GM23338 (cell line): ENCODE measurements around the gene RNF4. TPM values are rescaled to one million over a fixed set of nuclear protein-coding genes. Genes with fewer than 3 reads are reported as not detected.

ENCODE experiments used
- ATAC-seq: fragments of 200-7000 bp; cut with Tn5 transposase; 3 replicates; pipeline ENCODE4 v1.9.1; 2020
- DNase-seq: peaks from one replicate; pipeline ENCODE4 v3.0.0-alpha.2; 2015; ENCODE audit warnings: low spot score
- H2AFZ ChIP-seq: fragments of 200-600 bp; sonication (generic); 2 replicates; pipeline ENCODE4 v1.8.0; 2016; ENCODE audit warnings: antibody characterized with exemption, mild to moderate bottlenecking, moderate library complexity
- H3F3A ChIP-seq: fragments of 200-600 bp; sonication (generic); replicated peaks from 2 replicates; pipeline ENCODE4 v1.8.0; 2017; ENCODE audit warnings: antibody characterized with exemption, mixed run types, low read depth
- H3K27ac ChIP-seq: fragments of 200-600 bp; sonication (generic); 2 replicates; pipeline ENCODE4 v1.6.1; 2016; ENCODE audit warnings: low read depth
- H3K27me3 ChIP-seq: fragments of 200-600 bp; sonication (generic); 2 replicates; pipeline ENCODE4 v1.8.0; 2016; ENCODE audit warnings: mild to moderate bottlenecking, mixed run types, moderate library complexity; ENCODE audit not compliant: insufficient read depth
- H3K36me3 ChIP-seq: fragments of 200-600 bp; sonication (generic); 2 replicates; pipeline ENCODE4 v1.8.0; 2016; ENCODE audit warnings: mild to moderate bottlenecking; ENCODE audit not compliant: insufficient read depth
- H3K4me1 ChIP-seq: fragments of 200-600 bp; sonication (generic); 2 replicates; pipeline ENCODE4 v1.8.0; 2016; ENCODE audit warnings: mild to moderate bottlenecking, moderate library complexity; ENCODE audit not compliant: insufficient read depth
- H3K4me2 ChIP-seq: fragments of 200-600 bp; sonication (generic); 2 replicates; pipeline ENCODE4 v1.7.1; 2017; ENCODE audit warnings: mixed run types
- H3K4me3 ChIP-seq: fragments of 200-600 bp; sonication (generic); 2 replicates; pipeline ENCODE4 v1.6.1; 2016; ENCODE audit warnings: mixed run types
- H3K79me2 ChIP-seq: fragments of 200-600 bp; sonication (generic); replicated peaks from 2 replicates; pipeline ENCODE4 v1.8.0; 2017; ENCODE audit warnings: mild to moderate bottlenecking; ENCODE audit not compliant: insufficient read depth
- H3K9me2 ChIP-seq: fragments of 200-600 bp; sonication (generic); 2 replicates; pipeline ENCODE4 v1.8.0; 2017; ENCODE audit not compliant: insufficient read depth
- H4K20me1 ChIP-seq: fragments of 200-600 bp; sonication (generic); replicated peaks from 2 replicates; pipeline ENCODE4 v1.8.0; 2017; ENCODE audit warnings: mild to moderate bottlenecking; ENCODE audit not compliant: insufficient read depth
- H3K27ac Mint-ChIP-seq: 2 replicates; pipeline ENCODE4 v1.8.0; 2020; ENCODE audit warnings: inconsistent platforms, mild to moderate bottlenecking, moderate library complexity, mixed read lengths
- H3K27me3 Mint-ChIP-seq: 3 replicates; pipeline ENCODE4 v1.8.0; 2022; ENCODE audit warnings: low read depth, mild to moderate bottlenecking, moderate library complexity, mixed read lengths, inconsistent platforms; ENCODE audit not compliant: insufficient read depth, poor library complexity
- H3K36me3 Mint-ChIP-seq: 3 replicates; pipeline ENCODE4 v1.8.0; 2021; ENCODE audit warnings: low read depth, mild to moderate bottlenecking, inconsistent platforms, moderate library complexity, mixed read lengths
- H3K4me1 Mint-ChIP-seq: 3 replicates; pipeline ENCODE4 v1.8.0; 2020; ENCODE audit warnings: mild to moderate bottlenecking, inconsistent platforms, mixed read lengths
- H3K4me3 Mint-ChIP-seq: 3 replicates; pipeline ENCODE4 v1.8.0; 2021; ENCODE audit warnings: moderate library complexity, mild to moderate bottlenecking, inconsistent platforms, mixed read lengths
- H3K9me3 Mint-ChIP-seq: 3 replicates; pipeline ENCODE4 v1.8.0; 2020; ENCODE audit warnings: moderate library complexity, mild to moderate bottlenecking, inconsistent platforms, mixed read lengths
- EZH2 ChIP-seq: fragments of 200-600 bp; sonication (generic); IDR thresholded peaks from one replicate; pipeline ENCODE4 v1.8.0; 2017; ENCODE audit warnings: antibody characterized with exemption, mild to moderate bottlenecking, low read depth; ENCODE audit not compliant: unreplicated experiment
- JUNB ChIP-seq: IDR thresholded peaks from one replicate; pipeline ENCODE4 v1.6.1; 2016; ENCODE audit warnings: antibody characterized with exemption; ENCODE audit not compliant: unreplicated experiment
- NANOG ChIP-seq: IDR thresholded peaks from 2 replicates; pipeline ENCODE4 v1.6.1; 2016; ENCODE audit warnings: antibody characterized with exemption, borderline replicate concordance
- REST ChIP-seq: IDR thresholded peaks from one replicate; pipeline ENCODE4 v1.6.1; 2018; ENCODE audit warnings: antibody characterized with exemption; ENCODE audit not compliant: unreplicated experiment
- ZNF114 ChIP-seq: fragments of 250-450 bp; sonication (Bioruptor Pico); IDR thresholded peaks from 2 replicates; pipeline ENCODE4 v1.5.0; 2020; ENCODE audit warnings: mild to moderate bottlenecking, moderate library complexity
- ZNF462 ChIP-seq: fragments of 250-450 bp; sonication (Bioruptor Pico); IDR thresholded peaks from 2 replicates; pipeline ENCODE4 v1.5.0; 2020; ENCODE audit warnings: mild to moderate bottlenecking, moderate library complexity
- polyA plus RNA-seq: library from polyadenylated mRNA; unstranded; fragments of >200 nt; fragmentation: Nextera tagmentation; extraction: Ambion mirVana; gene quantifications from 2 replicates; pipeline ENCODE4 v1.2.1, GENCODE V29; 2016
- total RNA-seq: library from RNA; depleted of rRNA; stranded (reverse); fragments of >200 nt; shearing (Covaris generic); gene quantifications from 2 replicates; pipeline ENCODE4 v1.2.3, GENCODE V29; 2014

RNF4 gene
- total and polyA plus RNA-seq, 2 experiments from 2014 or later: 47.7 to 77.2 TPM

GRCh38 chr4:2443956-2444740, 24.8 kb upstream of the RNF4 start:
- TF ChIP-seq REST (no peak), JUNB (no peak), NANOG (no peak), ZNF114 (no peak), EZH2 (no peak), ZNF462 (no peak)

More at GRCh38 chr4:2443956-2444740, 24.8 kb upstream of the RNF4 start:
- Histone ChIP-seq H3K27ac (no peak overlapping the region), H3K79me2 (no peaks in the 10 kb centered on the region), H3K9me2 (peaks cover 13% of the 10 kb centered on the region; the same call in 1 of the 2 replicates), H3K36me3 (no peaks in the 10 kb centered on the region), H3K4me2 (no peak overlapping the region), H2AFZ (no peak overlapping the region), H3K4me3 (no peak overlapping the region), H3F3A (no peaks in the 10 kb centered on the region), H4K20me1 (no peaks in the 10 kb centered on the region), H3K4me1 (no peaks in the 10 kb centered on the region), H3K27me3 (no peaks in the 10 kb centered on the region)
- Mint-ChIP-seq H3K27ac (no peak overlapping the region), H3K36me3 (no peaks in the 10 kb centered on the region), H3K9me3 (no peaks in the 10 kb centered on the region), H3K27me3 (peaks cover 7% of the 10 kb centered on the region), H3K4me1 (peaks cover 2% of the 10 kb centered on the region; the same call in 2 of the 3 replicates), H3K4me3 (no peak overlapping the region)
- DNase-seq (no peak), ATAC-seq (no peak)
